Epidermal melanocyte (primary cell): Measurements from ENCODE around the gene RAB40A.
"Not testable (repeated sequence)": the region's sequence is repeated elsewhere in the genome, so short reads cannot be mapped to it uniquely, and the experiment has no call there.

ENCODE experiments used
- DNase-seq: peaks from one replicate; pipeline ENCODE4 v3.0.0; 2011; ENCODE audit warnings: low spot score; ENCODE audit not compliant: insufficient read length

RAB40A gene

GRCh38 chrX:103523605-103524004 is 4.3 kb upstream of the RAB40A start:
- DNase-seq: no peak

- no peak for DNase-seq
Observed at GRCh38 chrX:103520386-103520785, 1.1 kb upstream of the RAB40A start.

GRCh38 chrX:103518571-103518970 is 718 bp downstream of the RAB40A start:
- DNase-seq: no peak

GRCh38 chrX:103517246-103517645 is 2.0 kb downstream of the RAB40A start:
- DNase-seq: no peak

- DNase-seq: no peak
Observed at GRCh38 chrX:103513476-103514108, 5.7 kb downstream of the RAB40A start.

GRCh38 chrX:103513067-103513466 is 6.2 kb downstream of the RAB40A start:
- no peak for DNase-seq

GRCh38 chrX:103510031-103510430 is 9.3 kb downstream of the RAB40A start:
- no peak for DNase-seq

- DNase-seq: no peak
Observed at GRCh38 chrX:103503853-103504207, 15.5 kb downstream of the RAB40A start.

- DNase-seq: no peak
Observed at GRCh38 chrX:103503163-103503852, 16.0 kb downstream of the RAB40A start.

- DNase-seq: no peak
Observed at GRCh38 chrX:103498786-103499185, 20.5 kb downstream of the RAB40A start.

- no peak for DNase-seq
Observed at GRCh38 chrX:103495786-103496185, 23.5 kb downstream of the RAB40A start.

GRCh38 chrX:103493578-103493977 is 25.7 kb downstream of the RAB40A start:
- DNase-seq: not testable (repeated sequence)

- not testable (repeated sequence) for DNase-seq
Observed at GRCh38 chrX:103489733-103490132, 29.6 kb downstream of the RAB40A start.

GRCh38 chrX:103488794-103489193 is 30.5 kb downstream of the RAB40A start:
- no peak for DNase-seq

GRCh38 chrX:103488332-103488731 is 31.0 kb downstream of the RAB40A start:
- DNase-seq: no peak

GRCh38 chrX:103483720-103484119 is 35.6 kb downstream of the RAB40A start:
- no peak for DNase-seq

GRCh38 chrX:103480526-103480925 is 38.8 kb downstream of the RAB40A start:
- no peak for DNase-seq

- no peak for DNase-seq
Observed at GRCh38 chrX:103477496-103477895, 41.8 kb downstream of the RAB40A start.

GRCh38 chrX:103475381-103475780 is 43.9 kb downstream of the RAB40A start:
- DNase-seq: no peak

GRCh38 chrX:103469977-103470376 is 49.3 kb downstream of the RAB40A start:
- DNase-seq: not testable (repeated sequence)

- DNase-seq: no peak
Observed at GRCh38 chrX:103467887-103468286, 51.4 kb downstream of the RAB40A start.

- no peak for DNase-seq
Observed at GRCh38 chrX:103467156-103467555, 52.1 kb downstream of the RAB40A start.

- DNase-seq: no peak
Observed at GRCh38 chrX:103464774-103465117, 54.5 kb downstream of the RAB40A start.
